T-helper 1 cell treated with Interleukin-12 subunit alpha and Interleukin-12 subunit beta and Interleukin-4 antibody, amounts not matched to agents 30 μg/mL and 1 μg/mL, for 36 hours (primary cell): Measurements from ENCODE around the gene FGD5.
"Not testable (repeated sequence)": the region's sequence is repeated elsewhere in the genome, so short reads cannot be mapped to it uniquely, and the experiment has no call there.

ENCODE experiments used
- H3K27ac Mint-ChIP-seq: one replicate; pipeline ENCODE4 v1.8.0; 2021; ENCODE audit warnings: mild to moderate bottlenecking, mixed read lengths
- H3K27me3 Mint-ChIP-seq: one replicate; pipeline ENCODE4 v1.8.0; 2021; ENCODE audit warnings: low read depth, mixed read lengths
- H3K36me3 Mint-ChIP-seq: one replicate; pipeline ENCODE4 v1.8.0; 2021; ENCODE audit warnings: low read depth, mixed read lengths
- H3K4me1 Mint-ChIP-seq: one replicate; pipeline ENCODE4 v1.8.0; 2021; ENCODE audit warnings: low read depth, mixed read lengths
- H3K4me3 Mint-ChIP-seq: one replicate; pipeline ENCODE4 v1.8.0; 2021; ENCODE audit warnings: mild to moderate bottlenecking, moderate library complexity, mixed read lengths
- H3K9me3 Mint-ChIP-seq: one replicate; pipeline ENCODE4 v1.8.0; 2021; ENCODE audit warnings: mixed read lengths

The FGD5 gene

DNA sequence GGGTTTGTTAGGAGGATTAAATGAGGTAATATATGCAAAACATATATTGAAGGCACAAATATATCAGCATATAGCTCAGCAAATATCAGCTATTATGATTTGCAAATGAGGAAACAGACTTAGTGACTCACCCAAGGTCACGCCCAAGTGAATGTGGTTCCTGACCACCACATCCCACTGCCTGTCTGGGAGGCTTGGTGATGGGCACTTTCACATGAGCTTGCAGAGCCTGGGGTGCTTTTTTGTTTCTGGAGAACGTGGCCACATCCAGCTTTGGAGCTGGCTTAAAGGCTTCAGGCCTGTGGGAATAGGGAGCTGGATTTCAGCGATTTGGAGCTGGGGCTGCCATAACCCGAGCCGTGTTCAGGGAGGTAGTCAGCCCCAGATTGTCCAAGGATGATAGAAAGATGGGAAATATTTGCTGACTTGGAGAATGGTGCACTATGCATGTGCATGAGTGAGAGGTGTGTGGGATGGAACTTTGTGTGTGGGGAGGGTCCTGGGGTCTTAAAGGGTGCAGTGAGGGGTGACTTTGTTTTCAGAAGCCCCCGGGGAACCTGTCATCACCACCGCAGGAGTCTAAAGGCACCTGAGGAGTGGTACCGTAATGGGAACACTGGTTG lies 12.0 kb upstream of the FGD5 start:
- no peak overlapping the region for H3K27ac Mint-ChIP-seq
- no peak overlapping the region for H3K4me3 Mint-ChIP-seq
- H3K9me3 Mint-ChIP-seq, result no peaks in the 10 kb centered on the region
- no peaks in the 10 kb centered on the region for H3K36me3 Mint-ChIP-seq
- peaks cover 10% of the 10 kb centered on the region for H3K4me1 Mint-ChIP-seq
- peaks cover 53% of the 10 kb centered on the region for H3K27me3 Mint-ChIP-seq

DNA sequence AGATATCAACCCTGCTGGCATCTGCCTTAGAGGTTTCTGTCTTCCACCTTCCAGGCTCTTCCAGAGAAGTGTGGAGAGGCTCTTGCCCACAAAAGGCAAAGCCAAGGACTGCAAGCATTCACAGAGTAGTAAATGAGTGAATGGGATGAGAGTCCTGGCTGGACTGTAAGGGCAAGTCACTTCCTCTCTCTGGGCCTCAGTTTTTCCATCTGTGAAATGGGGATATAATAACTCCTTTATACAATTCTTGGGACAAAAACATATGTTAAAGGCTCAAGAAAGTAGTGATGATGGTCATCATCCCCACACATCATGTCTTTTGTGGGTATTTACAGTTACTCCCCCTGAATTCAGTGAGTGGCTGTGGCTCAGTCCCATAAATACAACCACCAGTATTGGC lies 10.7 kb upstream of the FGD5 start:
- H3K27ac Mint-ChIP-seq, result no peak overlapping the region
- peaks cover 10% of the 10 kb centered on the region for H3K4me1 Mint-ChIP-seq
- H3K4me3 Mint-ChIP-seq, result no peak overlapping the region
- H3K36me3 Mint-ChIP-seq, result no peaks in the 10 kb centered on the region
- H3K27me3 Mint-ChIP-seq, result peaks cover 66% of the 10 kb centered on the region
- no peaks in the 10 kb centered on the region for H3K9me3 Mint-ChIP-seq

DNA sequence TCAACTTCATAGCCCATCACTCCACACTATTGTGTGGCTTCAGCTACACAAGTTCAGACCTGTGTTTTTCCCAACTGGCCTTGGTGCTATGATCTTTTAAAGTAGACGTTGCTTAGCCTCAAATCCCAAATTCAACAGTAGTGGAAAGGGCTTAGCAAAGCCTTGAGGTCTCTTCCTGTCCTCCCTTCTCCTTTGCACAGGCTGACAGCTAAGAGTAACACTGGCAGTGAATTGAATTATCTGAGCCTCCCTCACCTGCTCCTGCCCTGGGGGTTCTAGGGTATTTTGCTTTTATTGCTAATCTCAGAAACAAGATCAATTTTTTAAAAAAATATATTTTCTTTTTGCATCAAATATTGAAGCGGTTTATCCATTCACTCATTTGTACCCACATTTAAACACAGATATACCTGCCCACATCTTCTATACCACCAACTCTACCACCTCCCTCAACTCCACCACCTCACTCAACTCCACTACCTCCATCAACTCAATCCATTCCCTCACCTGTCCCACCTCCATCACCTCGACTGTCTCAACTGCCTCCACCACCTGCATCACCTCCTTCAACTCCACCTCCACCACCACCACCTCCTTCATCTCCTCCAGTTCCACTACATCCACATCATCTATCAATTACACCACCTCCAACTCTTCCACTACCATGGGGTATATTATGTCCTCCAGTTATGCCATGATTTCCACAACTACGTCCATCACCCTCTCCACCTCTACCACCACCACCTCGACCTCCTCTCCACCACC lies 10.1 kb upstream of the FGD5 start:
- no peak overlapping the region for H3K4me3 Mint-ChIP-seq
- H3K36me3 Mint-ChIP-seq, result no peaks in the 10 kb centered on the region
- H3K27me3 Mint-ChIP-seq, result peaks cover 72% of the 10 kb centered on the region
- H3K4me1 Mint-ChIP-seq, result peaks cover 10% of the 10 kb centered on the region
- no peak overlapping the region for H3K27ac Mint-ChIP-seq
- no peaks in the 10 kb centered on the region for H3K9me3 Mint-ChIP-seq

DNA sequence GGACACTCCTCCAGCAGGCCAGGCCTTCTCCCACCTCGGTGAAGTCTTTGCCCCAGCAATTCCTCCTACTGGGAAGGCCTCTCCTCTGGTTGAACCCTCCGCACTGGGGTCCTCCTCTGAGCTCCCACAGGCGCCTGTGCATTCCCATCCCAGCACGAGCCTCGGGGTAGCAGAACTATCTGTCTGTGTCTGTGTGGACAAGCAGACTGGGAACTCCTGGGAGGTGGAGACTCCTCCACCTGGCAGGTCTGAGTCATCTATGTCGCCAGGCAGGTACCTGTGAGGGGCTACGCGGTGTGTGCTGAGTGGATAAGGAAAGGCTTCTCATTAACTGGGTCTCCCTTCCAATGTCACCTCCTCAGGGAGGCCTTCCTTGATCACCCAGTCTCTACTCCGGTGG lies 9.2 kb upstream of the FGD5 start:
- not testable (repeated sequence) for H3K36me3 Mint-ChIP-seq, H3K4me1 Mint-ChIP-seq, H3K4me3 Mint-ChIP-seq, H3K9me3 Mint-ChIP-seq, H3K27ac Mint-ChIP-seq
- H3K27me3 Mint-ChIP-seq, result peaks cover 80% of the 10 kb centered on the region

DNA sequence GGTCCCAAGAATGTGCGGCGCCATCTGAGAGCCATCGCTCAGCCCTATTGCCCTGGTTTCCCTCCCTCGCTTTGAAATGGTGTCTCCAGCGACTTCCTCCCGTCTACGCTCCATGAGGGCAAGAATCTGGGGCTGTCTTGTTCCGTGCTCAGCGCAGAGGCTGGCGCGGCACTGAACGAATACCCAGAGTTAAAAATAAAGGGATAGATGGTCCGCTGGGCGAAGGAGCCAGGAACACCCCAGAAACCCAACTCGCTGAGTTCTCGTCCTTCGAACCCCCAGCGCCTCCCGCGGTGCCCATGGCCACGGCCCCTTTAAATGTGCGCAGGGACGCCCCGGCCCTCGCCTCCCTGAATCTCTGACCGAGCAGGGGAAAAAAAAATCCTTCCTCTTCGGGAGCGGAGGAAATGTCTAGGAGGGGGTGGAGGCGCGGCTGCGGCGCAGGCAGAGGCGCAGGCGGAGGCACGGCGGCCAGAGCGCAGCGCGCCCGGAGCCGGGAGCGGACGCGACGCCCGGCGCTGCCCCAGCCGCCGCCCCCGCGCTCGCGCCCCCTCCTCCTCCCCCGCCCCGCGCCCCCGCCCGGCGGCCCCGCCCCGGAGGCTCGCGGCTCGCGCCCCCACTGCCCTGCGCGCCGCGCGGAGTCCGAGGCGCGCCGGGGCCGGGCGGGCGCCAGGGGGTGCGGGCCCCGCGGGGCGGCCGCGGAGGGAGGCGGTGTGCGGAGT lies 8.5 kb upstream of the FGD5 start:
- peaks cover 4% of the 10 kb centered on the region for H3K4me1 Mint-ChIP-seq
- no peaks in the 10 kb centered on the region for H3K36me3 Mint-ChIP-seq
- no peak overlapping the region for H3K4me3 Mint-ChIP-seq
- H3K9me3 Mint-ChIP-seq, result no peaks in the 10 kb centered on the region
- no peak overlapping the region for H3K27ac Mint-ChIP-seq
- peaks cover 80% of the 10 kb centered on the region for H3K27me3 Mint-ChIP-seq

DNA sequence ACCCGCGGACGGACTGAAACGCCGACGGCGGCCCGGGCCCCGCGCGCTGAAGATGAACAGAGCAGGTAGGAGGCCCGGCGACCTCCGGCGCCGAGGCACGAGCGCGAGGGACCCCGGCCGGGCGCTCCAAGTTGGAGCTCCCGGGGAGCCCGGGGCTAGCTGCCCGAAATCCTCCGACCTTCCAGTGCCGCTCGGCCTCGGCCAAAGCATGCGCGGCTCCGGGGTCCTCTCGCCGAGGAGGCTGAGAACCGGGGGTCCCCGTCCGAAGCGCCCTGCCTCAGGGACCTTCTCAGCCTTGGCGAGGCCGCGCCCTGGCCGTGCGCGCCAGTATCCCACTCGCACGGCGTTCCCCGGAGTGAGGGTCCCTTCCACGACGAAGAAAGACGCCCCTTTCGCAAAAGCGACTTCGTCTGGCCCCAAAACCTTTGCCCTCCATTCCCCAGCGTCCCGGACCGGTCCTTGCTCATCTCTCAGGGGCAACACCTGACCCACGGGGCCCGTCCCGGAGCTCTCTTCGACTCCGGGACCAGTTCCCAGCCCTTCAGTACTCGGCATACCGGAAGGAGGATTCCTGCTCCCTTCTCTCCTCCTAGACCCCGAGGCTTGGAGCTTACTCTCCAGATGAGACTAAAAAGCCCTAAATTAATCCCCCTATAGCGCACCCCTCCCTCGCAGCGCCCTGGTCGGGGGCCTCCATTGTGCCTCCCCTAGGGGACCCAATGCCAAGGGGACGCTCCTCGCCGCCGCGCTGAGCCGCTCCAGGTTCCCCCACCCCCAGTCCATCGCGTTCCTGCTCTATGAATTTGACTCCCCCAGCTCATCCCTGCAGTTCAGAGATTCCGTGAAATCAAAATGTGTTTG lies 7.7 kb upstream of the FGD5 start:
- Mint-ChIP-seq H3K4me1 (peaks cover 3% of the 10 kb centered on the region), H3K9me3 (no peaks in the 10 kb centered on the region), H3K27me3 (peaks cover 80% of the 10 kb centered on the region), H3K27ac (no peak overlapping the region), H3K4me3 (no peak overlapping the region), H3K36me3 (no peaks in the 10 kb centered on the region)

DNA sequence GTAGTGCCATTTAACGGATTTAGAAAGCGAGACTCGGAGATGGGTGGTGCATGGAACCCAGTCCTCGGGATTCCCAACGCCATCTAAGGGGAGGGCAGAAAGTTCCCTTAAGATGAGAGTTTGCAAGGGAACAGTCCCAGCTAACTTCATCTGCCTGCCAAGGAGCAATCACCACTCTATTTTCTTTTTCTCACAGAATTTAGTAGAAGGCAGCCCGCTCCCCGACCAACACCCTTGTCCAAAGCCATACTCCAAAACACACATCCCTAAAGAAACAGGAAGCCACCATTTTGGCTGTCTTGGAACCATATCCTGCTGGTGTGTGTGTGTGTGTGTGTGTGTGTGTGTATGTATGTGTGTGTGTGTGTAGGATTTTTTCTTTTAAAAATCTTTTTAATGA lies 7.1 kb upstream of the FGD5 start:
- no peak overlapping the region for H3K4me3 Mint-ChIP-seq
- H3K36me3 Mint-ChIP-seq, result no peaks in the 10 kb centered on the region
- H3K9me3 Mint-ChIP-seq, result no peaks in the 10 kb centered on the region
- H3K4me1 Mint-ChIP-seq, result peaks cover 2% of the 10 kb centered on the region
- H3K27ac Mint-ChIP-seq, result no peak overlapping the region
- H3K27me3 Mint-ChIP-seq, result peaks cover 78% of the 10 kb centered on the region

DNA sequence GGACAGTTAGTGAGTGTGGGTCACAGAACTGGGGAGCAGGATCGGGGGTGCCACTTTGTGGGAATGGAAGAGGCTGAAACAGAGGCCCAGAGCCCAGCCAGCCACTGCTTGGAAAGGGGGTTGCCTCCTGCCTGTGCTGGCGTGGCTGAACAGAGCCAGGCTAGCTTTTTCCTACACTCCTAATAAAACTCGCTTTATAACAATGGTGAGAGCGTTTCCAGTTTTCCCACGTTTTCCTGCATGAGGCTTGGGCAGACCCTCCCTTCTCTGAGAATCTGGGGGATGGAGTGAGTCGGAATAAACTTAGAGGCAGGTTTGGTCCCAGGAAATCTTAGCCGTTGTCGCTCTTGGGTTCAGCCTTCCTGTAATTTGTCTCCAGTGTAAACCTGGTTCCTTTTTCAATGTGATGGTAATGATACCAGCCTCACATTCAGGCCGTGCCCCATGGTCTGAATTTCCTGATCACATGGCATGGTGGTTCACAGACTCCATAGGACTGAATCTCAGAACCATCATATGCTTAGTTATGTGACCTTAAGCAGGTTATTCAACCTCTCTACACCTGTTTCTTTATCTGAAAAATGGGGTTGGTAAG lies 6.5 kb upstream of the FGD5 start:
- Mint-ChIP-seq H3K4me1 (no peaks in the 10 kb centered on the region), H3K4me3 (no peak overlapping the region), H3K27me3 (peaks cover 72% of the 10 kb centered on the region), H3K36me3 (no peaks in the 10 kb centered on the region), H3K27ac (no peak overlapping the region), H3K9me3 (no peaks in the 10 kb centered on the region)

DNA sequence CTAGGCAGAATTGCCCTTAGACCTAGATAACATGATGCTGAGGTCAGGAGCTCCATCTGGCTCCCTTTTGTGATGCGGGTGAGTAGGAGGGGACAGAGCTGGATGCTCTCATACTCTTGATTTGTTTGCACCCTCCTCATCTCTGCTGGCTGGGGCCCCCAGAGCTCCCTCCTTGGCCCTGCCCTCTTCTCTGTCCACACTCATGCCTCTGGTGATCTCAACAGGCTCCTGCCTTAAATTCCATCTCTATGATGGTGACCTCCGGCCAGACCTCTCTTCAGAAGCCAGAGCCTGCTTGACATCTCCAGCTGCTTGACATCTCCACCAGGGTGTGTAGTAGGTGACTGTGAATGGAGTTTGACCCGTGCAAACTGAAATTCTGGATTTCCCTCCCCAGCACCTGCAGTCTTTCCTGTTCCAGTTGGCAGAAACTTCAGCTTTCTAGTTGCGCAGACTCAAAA lies 4.3 kb upstream of the FGD5 start:
- Mint-ChIP-seq H3K9me3 (no peaks in the 10 kb centered on the region), H3K4me1 (no peaks in the 10 kb centered on the region), H3K27ac (no peak overlapping the region), H3K4me3 (no peak overlapping the region), H3K27me3 (peaks cover 52% of the 10 kb centered on the region), H3K36me3 (no peaks in the 10 kb centered on the region)

DNA sequence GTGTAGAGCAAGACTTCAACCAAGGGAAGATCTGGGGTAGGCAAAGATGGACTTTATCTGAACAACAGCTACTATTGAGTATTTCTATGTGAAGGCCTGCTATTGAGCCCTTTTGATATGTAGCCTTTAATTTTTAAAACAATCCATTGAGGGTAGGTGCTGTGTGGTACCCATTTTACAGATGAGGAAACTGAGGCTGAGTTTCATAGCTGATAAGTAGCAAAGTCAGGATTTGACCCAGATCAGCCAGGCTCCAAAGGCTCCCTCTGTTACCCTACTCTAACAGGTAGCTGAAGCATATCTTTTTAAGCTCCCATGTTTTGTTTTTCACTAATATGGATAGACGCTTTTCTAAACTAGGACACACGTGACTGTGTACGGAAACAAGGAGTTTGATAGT lies 2.4 kb upstream of the FGD5 start:
- H3K4me1 Mint-ChIP-seq, result no peaks in the 10 kb centered on the region
- H3K36me3 Mint-ChIP-seq, result no peaks in the 10 kb centered on the region
- H3K9me3 Mint-ChIP-seq, result no peaks in the 10 kb centered on the region
- no peak overlapping the region for H3K4me3 Mint-ChIP-seq
- no peak overlapping the region for H3K27ac Mint-ChIP-seq
- peaks cover 39% of the 10 kb centered on the region for H3K27me3 Mint-ChIP-seq

DNA sequence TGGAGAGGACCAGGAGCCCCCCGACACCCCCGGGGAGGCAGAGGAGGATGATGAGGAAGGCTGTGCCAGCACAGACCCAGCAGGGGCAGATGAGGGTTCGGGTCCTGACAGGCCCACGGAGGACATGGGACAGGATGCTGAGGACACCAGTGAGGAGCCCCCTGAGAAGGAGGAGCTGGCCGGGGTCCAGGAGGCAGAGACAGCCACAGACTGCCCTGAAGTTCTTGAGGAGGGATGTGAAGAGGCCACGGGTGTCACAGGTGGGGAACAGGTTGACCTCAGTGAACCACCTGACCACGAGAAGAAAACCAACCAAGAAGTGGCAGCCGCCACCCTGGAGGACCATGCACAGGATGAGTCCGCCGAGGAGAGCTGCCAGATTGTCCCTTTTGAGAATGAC lies 909 bp downstream of the FGD5 start:
- Mint-ChIP-seq H3K4me1 (no peaks in the 10 kb centered on the region), H3K9me3 (no peaks in the 10 kb centered on the region), H3K4me3 (no peak overlapping the region), H3K36me3 (no peaks in the 10 kb centered on the region), H3K27ac (no peak overlapping the region), H3K27me3 (peaks cover 21% of the 10 kb centered on the region)

DNA sequence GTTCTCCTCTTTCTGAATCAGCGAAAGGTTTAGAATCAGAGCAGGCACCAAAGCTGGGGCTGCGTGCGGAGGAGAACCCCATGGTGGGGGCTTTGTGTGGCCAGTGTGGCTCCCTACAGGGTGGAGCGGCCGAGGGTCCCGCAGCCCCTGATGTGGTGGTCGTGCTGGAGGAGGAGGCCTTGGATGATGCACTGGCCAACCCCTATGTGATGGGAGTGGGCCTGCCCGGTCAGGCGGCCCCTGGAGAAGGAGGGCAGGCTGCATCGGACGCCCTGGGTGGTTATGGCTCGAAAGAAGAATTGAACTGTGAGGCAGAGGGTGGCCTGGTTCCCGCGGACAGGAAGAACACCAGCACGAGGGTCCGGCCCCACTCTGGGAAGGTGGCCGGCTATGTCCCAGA lies 1.4 kb downstream of the FGD5 start:
- no peaks in the 10 kb centered on the region for H3K4me1 Mint-ChIP-seq

DNA sequence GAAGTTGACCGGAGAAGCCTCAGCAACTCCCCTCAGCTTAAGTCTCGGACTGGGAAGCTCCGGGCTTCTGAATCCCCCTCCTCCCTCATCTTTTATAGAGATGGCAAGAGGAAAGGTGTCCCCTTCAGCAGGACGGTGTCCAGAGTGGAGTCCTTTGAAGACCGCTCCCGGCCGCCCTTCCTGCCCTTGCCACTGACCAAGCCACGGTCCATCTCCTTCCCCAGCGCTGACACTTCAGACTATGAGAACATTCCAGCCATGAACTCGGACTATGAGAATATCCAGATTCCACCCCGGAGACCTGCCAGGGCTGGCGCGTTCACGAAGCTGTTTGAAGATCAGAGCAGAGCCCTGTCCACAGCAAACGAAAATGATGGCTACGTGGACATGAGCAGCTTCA lies 2.4 kb downstream of the FGD5 start:
- no peaks in the 10 kb centered on the region for H3K9me3 Mint-ChIP-seq
- H3K4me1 Mint-ChIP-seq, result no peaks in the 10 kb centered on the region
- H3K4me3 Mint-ChIP-seq, result no peak overlapping the region
- H3K27me3 Mint-ChIP-seq, result peaks cover 18% of the 10 kb centered on the region
- no peak overlapping the region for H3K27ac Mint-ChIP-seq
- H3K36me3 Mint-ChIP-seq, result no peaks in the 10 kb centered on the region

More for the DNA sequence above, 1.4 kb downstream of the FGD5 start:
- Mint-ChIP-seq H3K27ac (no peak overlapping the region), H3K36me3 (no peaks in the 10 kb centered on the region), H3K4me3 (no peak overlapping the region), H3K27me3 (peaks cover 18% of the 10 kb centered on the region), H3K9me3 (no peaks in the 10 kb centered on the region)

DNA sequence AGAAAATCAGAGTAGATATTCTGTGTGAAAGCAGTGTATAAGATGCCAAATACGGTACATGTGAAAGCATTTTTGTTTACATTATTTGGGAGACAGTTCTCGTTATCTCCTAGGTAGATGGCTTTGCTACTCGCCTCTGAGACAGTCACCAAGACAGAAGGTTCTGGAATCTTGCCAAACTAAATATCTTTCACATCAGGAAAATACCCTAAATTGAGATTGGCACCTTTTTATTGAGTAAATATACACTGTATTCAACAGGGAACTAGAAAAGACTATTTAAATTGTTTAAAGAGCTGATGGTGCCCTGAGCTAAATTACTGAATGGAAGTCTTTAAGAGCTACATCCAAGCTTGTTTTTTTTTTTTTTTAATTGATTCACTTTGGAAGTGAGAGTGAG lies 3.4 kb downstream of the FGD5 start:
- no peaks in the 10 kb centered on the region for H3K4me1 Mint-ChIP-seq
- H3K9me3 Mint-ChIP-seq, result no peaks in the 10 kb centered on the region
- H3K27ac Mint-ChIP-seq, result no peak overlapping the region
- no peak overlapping the region for H3K4me3 Mint-ChIP-seq
- no peaks in the 10 kb centered on the region for H3K36me3 Mint-ChIP-seq
- H3K27me3 Mint-ChIP-seq, result peaks cover 24% of the 10 kb centered on the region
